IMR-90 (cell line): Measurements from ENCODE around the gene NCOA3. TPM values are rescaled to one million over a fixed set of nuclear protein-coding genes. Genes with fewer than 3 reads are reported as not detected.

Source experiments
- ATAC-seq: fragments of 200-7000 bp; cut with Tn5 transposase; 2 replicates; pipeline ENCODE4 v1.9.1; 2020; ENCODE audit warnings: low read depth, mild to moderate bottlenecking, moderate library complexity
- BruUV-seq: library from RNA; stranded (reverse); fragments of 400-500 nt; replicated peaks from 2 replicates; lab custom pipeline; 2021; lab: Mats Ljungman, UMichigan
- CTCF ChIA-PET: fragments of 300-600 bp; formaldehyde crosslinking; extraction: SDS; loops from one replicate; lab custom pipeline; 2021; ENCODE audit warnings: antibody characterized with exemption; lab: Yijun Ruan, JAX
- POLR2A ChIA-PET: fragments of 300-600 bp; sonication (Branson Sonifier 250); formaldehyde crosslinking; loops from one replicate; lab custom pipeline; 2022; ENCODE audit warnings: antibody characterized with exemption; ENCODE audit not compliant: unreplicated experiment; lab: Charles Lee
- DNase-seq: peaks from one replicate; pipeline ENCODE4 v3.0.0; 2013
- H2AFZ ChIP-seq: replicated peaks from 2 replicates; pipeline ENCODE3; 2013; ENCODE audit warnings: low read length, mild to moderate bottlenecking; ENCODE audit not compliant: poor library complexity
- H2AK5ac ChIP-seq: 2 replicates; pipeline ENCODE4 v1.6.1; 2013; ENCODE audit warnings: low read depth, low read length, inconsistent platforms
- H2AK9ac ChIP-seq: replicated peaks from 2 replicates; pipeline ENCODE3; 2013; ENCODE audit warnings: mild to moderate bottlenecking, low read depth, low read length, moderate library complexity; ENCODE audit not compliant: poor library complexity
- H2BK120ac ChIP-seq: 2 replicates; pipeline ENCODE4 v1.6.1; 2013; ENCODE audit warnings: low read depth, low read length, inconsistent platforms
- H2BK15ac ChIP-seq: 3 replicates; pipeline ENCODE4 v1.6.1; 2013; ENCODE audit warnings: low read depth, low read length, inconsistent platforms
- H2BK20ac ChIP-seq: 2 replicates; pipeline ENCODE4 v1.6.1; 2013; ENCODE audit warnings: low read depth, mild to moderate bottlenecking, inconsistent platforms, low read length, moderate library complexity
- H2BK5ac ChIP-seq: 2 replicates; pipeline ENCODE4 v1.6.1; 2013; ENCODE audit warnings: mild to moderate bottlenecking, low read depth, low read length, inconsistent platforms; ENCODE audit not compliant: poor library complexity, severe bottlenecking
- H3K14ac ChIP-seq: replicated peaks from 2 replicates; pipeline ENCODE4 v1.6.1; 2013; ENCODE audit warnings: low read depth, low read length, inconsistent platforms
- H3K18ac ChIP-seq: 2 replicates; pipeline ENCODE4 v1.6.1; 2013; ENCODE audit warnings: low read depth, low read length, control low read depth
- H3K23ac ChIP-seq: 2 replicates; pipeline ENCODE4 v1.6.1; 2013; ENCODE audit warnings: low read depth, low read length, inconsistent platforms
- H3K27ac ChIP-seq: 2 replicates; pipeline ENCODE4 v1.5.1; 2013; ENCODE audit warnings: mild to moderate bottlenecking, control low read depth, low read length; ENCODE audit not compliant: insufficient read depth
- H3K27me3 ChIP-seq: 2 replicates; pipeline ENCODE4 v1.6.1; 2013; ENCODE audit warnings: low read length; ENCODE audit not compliant: control insufficient read depth, insufficient read depth
- H3K36me3 ChIP-seq: 2 replicates; pipeline ENCODE4 v1.6.1; 2013; ENCODE audit warnings: low read length, mixed read lengths; ENCODE audit not compliant: control insufficient read depth, insufficient read depth
- H3K4ac ChIP-seq: 2 replicates; pipeline ENCODE4 v1.6.1; 2013; ENCODE audit warnings: low read depth, low read length, inconsistent platforms
- H3K4me1 ChIP-seq: 2 replicates; pipeline ENCODE4 v1.6.1; 2013; ENCODE audit warnings: low read length, mixed read lengths; ENCODE audit not compliant: control insufficient read depth, insufficient read depth
- H3K4me2 ChIP-seq: 2 replicates; pipeline ENCODE4 v1.6.1; 2013; ENCODE audit warnings: low read depth, mild to moderate bottlenecking, control low read depth, low read length, moderate library complexity
- H3K4me3 ChIP-seq: 2 replicates; pipeline ENCODE4 v1.5.1; 2013; ENCODE audit warnings: low read depth, mild to moderate bottlenecking, control low read depth, low read length, moderate library complexity; ENCODE audit not compliant: insufficient read depth
- H3K56ac ChIP-seq: 2 replicates; pipeline ENCODE4 v1.6.1; 2013; ENCODE audit warnings: low read length, inconsistent platforms; ENCODE audit not compliant: insufficient read depth; ENCODE audit errors: extremely low read depth
- H3K79me1 ChIP-seq, 2 experiments: 2 replicates each; pipeline ENCODE4 v1.6.1; 2013; ENCODE audit warnings: low read length in 2 of 2, inconsistent platforms in 1 of 2, low read depth in 1 of 2
- H3K9ac ChIP-seq: 2 replicates; pipeline ENCODE4 v1.6.1; 2013; ENCODE audit warnings: low read depth, low read length, control low read depth
- H3K9me1 ChIP-seq: 2 replicates; pipeline ENCODE4 v1.6.1; 2013; ENCODE audit warnings: low read length, inconsistent platforms; ENCODE audit not compliant: insufficient read depth
- H3K9me3 ChIP-seq: 2 replicates; pipeline ENCODE4 v1.6.1; 2013; ENCODE audit warnings: low read length; ENCODE audit not compliant: control insufficient read depth, insufficient read depth
- H4K20me1 ChIP-seq: 2 replicates; pipeline ENCODE4 v1.6.1; 2013; ENCODE audit warnings: low read length, inconsistent platforms; ENCODE audit not compliant: insufficient read depth
- H4K5ac ChIP-seq: 2 replicates; pipeline ENCODE4 v1.6.1; 2013; ENCODE audit warnings: mild to moderate bottlenecking, low read depth, low read length, control low read depth
- H4K8ac ChIP-seq, 2 experiments: 2 replicates each; pipeline ENCODE4 v1.6.1; 2013; ENCODE audit warnings: low read depth in 2 of 2, low read length in 2 of 2, control low read depth in 1 of 2, inconsistent platforms in 1 of 2
- H4K91ac ChIP-seq: 2 replicates; pipeline ENCODE4 v1.6.1; 2013; ENCODE audit warnings: low read depth, low read length, inconsistent platforms; ENCODE audit not compliant: insufficient read depth
- CEBPB ChIP-seq: IDR thresholded peaks from 2 replicates; pipeline ENCODE4 v1.6.1; 2012; ENCODE audit warnings: low read depth, low read length, improper control_type of control experiment
- CHD1 ChIP-seq: IDR thresholded peaks from 2 replicates; pipeline ENCODE4 v1.6.1; 2012; ENCODE audit warnings: low read depth, low read length, improper control_type of control experiment
- MXI1 ChIP-seq: IDR thresholded peaks from 2 replicates; pipeline ENCODE4 v1.6.1; 2012; ENCODE audit warnings: low read depth, mild to moderate bottlenecking, low read length, moderate library complexity, borderline replicate concordance
- RFX5 ChIP-seq: IDR thresholded peaks from 2 replicates; pipeline ENCODE4 v1.8.0; 2012; ENCODE audit warnings: low read depth, mild to moderate bottlenecking, low read length, moderate library complexity
- USF2 ChIP-seq: fragments of 150-350 bp; IDR thresholded peaks from 2 replicates; pipeline ENCODE4 v1.6.1; 2017; ENCODE audit warnings: mild to moderate bottlenecking, antibody characterized with exemption, low read length, low read depth
- WGBS, 2 experiments: methylation state at CpG; one replicate each; pipeline versions ENCODE4 v1.1.5 to v1.1.7; 2013; ENCODE audit warnings: missing lambda C conversion rate in 2 of 2; ENCODE audit not compliant: insufficient read length in 1 of 2; ENCODE audit errors: extremely low coverage in 2 of 2; 5-methylcytosine and 5-hydroxymethylcytosine counted together
- dilution Hi-C: fragments of 300-500 bp; cut with HindIII; formaldehyde crosslinking; loops from one replicate; pipeline ENCODE4 v1.14.3; 2018; ENCODE audit warnings: low sequenced_read_pairs; ENCODE audit not compliant: unreplicated experiment
- in situ Hi-C: fragments of 300-500 bp; cut with MboI; formaldehyde crosslinking; loops from 3 replicates; pipeline ENCODE4 v1.14.3; 2019; ENCODE audit warnings: low sequenced_read_pairs, inconsistent platforms, mixed read lengths
- intact Hi-C: fragments of 100-400 bp; cut with micrococcal nuclease; formaldehyde crosslinking; loops from 2 replicates; pipeline ENCODE4 v1.10.0; 2022
- polyA plus RNA-seq, 3 experiments: library from polyadenylated mRNA; depleted of rRNA; stranded (reverse); fragments of >200 nt; gene quantifications; 2 replicates each; pipeline ENCODE4 v1.2.3, GENCODE V29; 2012; ENCODE audit warnings: low replicate concordance in 1 of 3
- total RNA-seq: library from RNA; depleted of rRNA; stranded (reverse); fragments of >200 nt; gene quantifications from 2 replicates; pipeline ENCODE4 v1.2.3, GENCODE V29; 2012

Gene NCOA3
- total and polyA plus RNA-seq, 2 of the 4 experiments (the other 2 are of a cell fraction) = 8.8 to 29.0 TPM

GRCh38 chr20:47549671-47550070 lies 48.0 kb downstream of the NCOA3 start:
- intact Hi-C loops = no loop called here
- dilution Hi-C loops = no loop called here
- H2BK120ac ChIP-seq = no peak overlapping the region
- peaks cover 14% of the 10 kb centered on the region for H3K4me1 ChIP-seq
- no peak overlapping the region for H2BK20ac ChIP-seq
- no peaks in the 10 kb centered on the region for H3K9me3 ChIP-seq
- no peak overlapping the region for H3K27ac ChIP-seq
- no peak overlapping the region for H4K91ac ChIP-seq
- no peak overlapping the region for H3K56ac ChIP-seq
- no peak overlapping the region for H3K4me2 ChIP-seq
- POLR2A ChIA-PET = no interaction called here
- CTCF ChIA-PET = interaction anchor here (0.6 to 0.7 kb wide), 2 partner anchors 9 to 356 kb away, joined by 3 read pairs; no protein-coding TSS in a partner anchor
- no peak overlapping the region for H3K18ac ChIP-seq
- no peak overlapping the region for H3K23ac ChIP-seq
- no peak overlapping the region for H2BK5ac ChIP-seq
- TF ChIP-seq CEBPB = no peak
- TF ChIP-seq USF2 = no peak
- no peak for TF ChIP-seq CHD1
- TF ChIP-seq RFX5 = no peak
- no peak for TF ChIP-seq MXI1
- in situ Hi-C loops = no loop called here
- H4K5ac ChIP-seq = no peak overlapping the region
- H3K14ac ChIP-seq = no peak overlapping the region
- no peaks in the 10 kb centered on the region for H3K36me3 ChIP-seq
- H4K20me1 ChIP-seq = peaks cover 7% of the 10 kb centered on the region
- H2AFZ ChIP-seq = no peak overlapping the region
- H3K9me1 ChIP-seq = peaks cover 12% of the 10 kb centered on the region
- no TSS peak for BruUV-seq
- H2AK5ac ChIP-seq = no peak overlapping the region
- H3K4ac ChIP-seq = no peak overlapping the region; the same call in 1 of the 2 replicates
- H4K8ac ChIP-seq = no peak overlapping the region
- ATAC-seq (no peak), DNase-seq (no peak)
- peaks cover 29 to 49% of the 10 kb centered on the region in 2 experiments for H3K79me1 ChIP-seq
- H3K27me3 ChIP-seq = no peaks in the 10 kb centered on the region
- no peak overlapping the region for H3K4me3 ChIP-seq
- H2BK15ac ChIP-seq = no peak overlapping the region
- H2AK9ac ChIP-seq = no peak overlapping the region
- H3K9ac ChIP-seq = no peak overlapping the region
- WGBS, 2 experiments = no CpG with 5 or more reads among the region's 3 CpGs
